Pancreas (tissue), 10 donors: ENCODE data around the gene AIF1L. TPM values are rescaled to one million over a fixed set of nuclear protein-coding genes. Genes with fewer than 3 reads are reported as not detected.

Experiments used
- ATAC-seq, 4 donors: fragments of 200-7000 bp; cut with Tn5 transposase; one replicate each; pipeline versions ENCODE4 v1.8.0 to v1.9.1; 2020; ENCODE audit warnings: mild to moderate bottlenecking in 4 of 4, moderate library complexity in 4 of 4
- DNase-seq, 6 donors: peaks; one replicate each; pipeline ENCODE4 v3.0.0-alpha.2; 2020
- FAIRE-seq: peaks from 2 replicates; lab custom pipeline; 2012; peaks lifted over from hg19 to GRCh38; lab: Jason Lieb, UNC
- H3K27ac ChIP-seq, 4 donors: fragments of 200-600 bp; sonication (generic); 1 replicate in 3 of 4; 2 replicates in 1 of 4; pipeline versions ENCODE4 v1.5.0 to v1.8.0; 2020
- H3K27me3 ChIP-seq, 4 donors: fragments of 200-600 bp; one replicate each; pipeline ENCODE4 v1.8.0; 2021
- H3K36me3 ChIP-seq, 3 donors: fragments of 200-600 bp; sonication (generic) in 1 of 3; one replicate each; pipeline versions ENCODE4 v1.5.0 to v1.8.0; 2020 to 2021
- H3K4me1 ChIP-seq, 3 donors: fragments of 200-600 bp; one replicate each; pipeline ENCODE4 v1.8.0; 2021
- H3K4me3 ChIP-seq, 4 donors: fragments of 200-600 bp; sonication (generic) in 2 of 4; one replicate each; pipeline versions ENCODE4 v1.5.0 to v1.8.0; 2020 to 2021
- H3K9me3 ChIP-seq, 4 donors: fragments of 200-600 bp; one replicate each; pipeline ENCODE4 v1.8.0; 2021
- WGBS, 2 donors: extraction: QIAGEN DNeasy Blood & Tissue Kit; methylation state at CpG; one replicate each; pipeline ENCODE4 v1.1.7; 2013; 5-methylcytosine and 5-hydroxymethylcytosine counted together
- intact Hi-C, 3 donors: fragments of 100-400 bp; cut with DNase I; formaldehyde crosslinking; loops; one replicate each; pipeline versions ENCODE4 v1.11.1 to v1.14.2; 2022
- polyA plus RNA-seq, 2 donors: library from polyadenylated mRNA; stranded (reverse); fragments of 200-250 nt; gene quantifications; one replicate each; pipeline ENCODE4 v1.2.3, GENCODE V29; 2013
- total RNA-seq, 6 donors: library from RNA; stranded (reverse); fragmentation: NEBNext Ultra II Directional in 4 of 6; extraction: Animal tissue kit (Norgen Biotek cat#: 25700) in 4 of 6; gene quantifications; one replicate each; pipeline versions ENCODE4 v1.2.1 to v1.2.4, GENCODE V29; 2021 to 2023
- TF ChIP-seq, protein P1 (sequence below), 4 donors: fragments of 200-600 bp; sonication (generic) in 3 of 4; IDR thresholded peaks; one replicate each; pipeline versions ENCODE4 v1.5.0 to v1.8.0; 2021; ENCODE audit warnings: antibody characterized with exemption in 4 of 4
- donor health status: healthy with polysubstance abuse.
- donor health status: DM: no; HTN: no; CAD: no; lungs with moderate emphysema.
- donor health status: DM: no; HTN: no; CAD: no.
- donor health status: control.
- donor health status: control.
- donor health status: Bipolar disorder and iron deficiency.
- donor health status: DM: yes; HTN: yes; CAD: no.
- donor health status: DM: no; HTN: no; CAD: no.
- donor health status: DM: no; HTN: no; CAD: no.
- donor health status: DM: yes; HTN: yes; CAD: no.

AIF1L gene
- total and polyA plus RNA-seq, 8 donors = 2.4 to 5.0 (median 4.1) TPM

DNA sequence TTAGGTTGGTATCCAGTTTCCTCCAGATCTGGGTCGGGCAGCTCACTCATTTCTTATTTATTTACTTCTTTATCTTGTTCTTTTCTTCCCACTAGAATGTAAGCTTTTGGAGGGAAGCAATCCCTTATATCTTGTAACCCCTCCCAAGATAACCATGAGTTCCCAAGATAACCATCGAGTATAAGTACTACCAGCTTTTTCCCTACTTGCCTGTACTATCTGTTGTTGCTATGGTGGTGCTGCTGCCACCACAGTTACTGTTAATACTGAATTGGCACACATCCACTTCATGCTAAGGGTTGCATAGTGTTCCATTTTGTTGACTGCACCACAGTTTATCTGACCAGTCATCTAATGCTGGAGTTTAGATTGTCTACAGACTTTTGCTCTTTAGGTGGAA is 48.9 kb downstream of the AIF1L start:
- Histone ChIP-seq H3K4me1 (no peaks in the 10 kb centered on the region), H3K36me3 (peaks cover 4 to 83% (median 34%) of the 10 kb centered on the region in 3 donors), H3K27me3 (no peaks in the 10 kb centered on the region), H3K4me3 (no peak overlapping the region), H3K9me3 (no peaks in the 10 kb centered on the region), H3K27ac (no peak overlapping the region)
- ATAC-seq (no peak), DNase-seq (no peak), FAIRE-seq (no peak)
- 58 to 61% methylated on average over 2 of the region's 2 CpGs for WGBS, 2 donors
- intact Hi-C loops = no loop called here
- TF ChIP-seq, protein P1, sequence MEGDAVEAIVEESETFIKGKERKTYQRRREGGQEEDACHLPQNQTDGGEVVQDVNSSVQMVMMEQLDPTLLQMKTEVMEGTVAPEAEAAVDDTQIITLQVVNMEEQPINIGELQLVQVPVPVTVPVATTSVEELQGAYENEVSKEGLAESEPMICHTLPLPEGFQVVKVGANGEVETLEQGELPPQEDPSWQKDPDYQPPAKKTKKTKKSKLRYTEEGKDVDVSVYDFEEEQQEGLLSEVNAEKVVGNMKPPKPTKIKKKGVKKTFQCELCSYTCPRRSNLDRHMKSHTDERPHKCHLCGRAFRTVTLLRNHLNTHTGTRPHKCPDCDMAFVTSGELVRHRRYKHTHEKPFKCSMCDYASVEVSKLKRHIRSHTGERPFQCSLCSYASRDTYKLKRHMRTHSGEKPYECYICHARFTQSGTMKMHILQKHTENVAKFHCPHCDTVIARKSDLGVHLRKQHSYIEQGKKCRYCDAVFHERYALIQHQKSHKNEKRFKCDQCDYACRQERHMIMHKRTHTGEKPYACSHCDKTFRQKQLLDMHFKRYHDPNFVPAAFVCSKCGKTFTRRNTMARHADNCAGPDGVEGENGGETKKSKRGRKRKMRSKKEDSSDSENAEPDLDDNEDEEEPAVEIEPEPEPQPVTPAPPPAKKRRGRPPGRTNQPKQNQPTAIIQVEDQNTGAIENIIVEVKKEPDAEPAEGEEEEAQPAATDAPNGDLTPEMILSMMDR (IDR thresholded peaks at IDR 0.05) = no peak

DNA sequence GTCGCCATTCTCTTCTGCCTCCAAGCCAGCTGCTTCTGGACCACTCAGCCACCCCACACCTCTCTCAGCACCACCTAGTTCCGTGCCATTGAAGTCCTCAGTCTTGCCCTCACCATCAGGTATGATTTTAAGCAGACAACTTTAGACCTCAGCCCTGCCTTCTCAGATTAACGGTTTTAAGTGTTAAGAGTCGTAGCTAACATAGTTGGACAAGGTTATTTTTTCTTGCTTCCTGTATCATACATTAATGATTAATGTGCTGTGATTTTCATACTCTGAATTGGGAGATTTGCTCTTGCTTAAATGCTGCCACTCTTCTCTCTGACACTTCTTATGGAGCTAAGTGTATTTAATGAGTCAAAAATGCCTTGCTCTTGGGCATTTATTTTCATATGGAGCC is 49.9 kb downstream of the AIF1L start:
- TF ChIP-seq, protein P1 (IDR thresholded peaks at IDR 0.05) = no peak
- no peaks in the 10 kb centered on the region for H3K4me1 ChIP-seq
- WGBS, 2 donors = 89 to 90% methylated on average over 4 of the region's 4 CpGs
- H3K36me3 ChIP-seq = peaks cover 4 to 83% (median 34%) of the 10 kb centered on the region in 3 donors
- intact Hi-C loops = no loop called here
- no peak for ATAC-seq
- no peak for DNase-seq
- H3K27me3 ChIP-seq = no peaks in the 10 kb centered on the region
- no peak overlapping the region for H3K27ac ChIP-seq
- no peak overlapping the region for H3K4me3 ChIP-seq
- FAIRE-seq = no peak
- no peaks in the 10 kb centered on the region for H3K9me3 ChIP-seq

DNA sequence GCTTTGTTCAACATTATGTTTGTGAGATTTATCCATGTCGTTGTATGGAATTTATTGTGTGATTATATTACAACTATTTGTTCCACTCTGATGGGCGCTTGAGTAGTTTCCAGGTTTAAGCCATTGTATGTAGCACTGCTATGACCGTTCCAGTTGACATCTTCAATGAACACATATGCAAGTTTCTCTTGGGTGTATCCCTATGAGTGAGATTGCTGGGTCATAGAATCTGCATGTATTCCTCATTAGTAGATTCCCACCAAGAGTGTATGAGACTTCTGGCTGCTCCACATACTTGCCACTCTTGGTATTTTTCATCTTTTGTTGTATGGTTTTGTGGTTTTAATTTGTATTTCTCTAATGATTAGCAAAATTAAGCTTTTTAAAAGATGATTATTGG is 51.9 kb downstream of the AIF1L start:
- TF ChIP-seq, protein P1 (IDR thresholded peaks at IDR 0.05) = no peak
- peaks cover 0 to 89% (median 41%) of the 10 kb centered on the region in 3 donors for H3K36me3 ChIP-seq
- no peaks in the 10 kb centered on the region for H3K4me1 ChIP-seq
- no peak for DNase-seq
- H3K27ac ChIP-seq = no peak overlapping the region
- no peaks in the 10 kb centered on the region for H3K27me3 ChIP-seq
- no peak for FAIRE-seq
- 86 to 92% methylated on average over 3 of the region's 3 CpGs for WGBS, 2 donors
- H3K9me3 ChIP-seq = no peaks in the 10 kb centered on the region
- no peak for ATAC-seq
- intact Hi-C loops = no loop called here
- H3K4me3 ChIP-seq = no peak overlapping the region

DNA sequence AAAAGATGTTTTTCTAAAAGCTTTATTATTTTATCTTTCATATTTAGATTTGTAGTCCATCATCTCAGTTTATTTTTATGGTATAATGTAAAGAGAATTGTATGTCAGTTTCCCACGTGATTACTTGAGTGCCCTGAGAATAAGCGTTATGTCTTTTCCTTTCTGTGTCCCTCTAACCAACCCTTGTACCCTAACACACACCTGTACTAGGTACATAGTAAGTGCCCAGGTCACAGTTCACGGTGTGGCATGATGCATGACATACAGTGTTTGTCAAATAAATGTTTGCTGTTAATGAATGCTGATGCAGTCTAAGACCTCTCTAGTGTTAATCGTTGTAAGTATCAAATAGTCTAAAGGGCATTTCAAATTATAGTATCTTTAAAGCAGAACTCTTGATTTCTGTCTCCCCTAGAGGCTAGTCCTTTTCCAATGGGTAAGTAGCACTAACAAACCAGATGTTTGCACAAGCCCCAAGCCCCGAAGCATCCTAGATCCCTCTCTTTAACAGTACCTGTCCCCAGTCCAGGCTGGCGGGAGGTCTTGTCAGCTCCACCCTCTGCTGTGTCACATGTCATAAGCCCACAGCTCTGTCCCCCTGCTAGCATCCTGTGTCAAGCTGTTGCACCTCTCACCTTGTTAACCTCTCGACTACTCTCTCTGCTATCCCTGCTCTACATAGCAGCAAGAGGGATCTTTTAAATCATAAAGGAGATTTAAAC is 52.8 kb downstream of the AIF1L start:
- Histone ChIP-seq H3K36me3 (peaks cover 0 to 96% (median 49%) of the 10 kb centered on the region in 3 donors), H3K27me3 (no peaks in the 10 kb centered on the region), H3K27ac (no peak overlapping the region), H3K9me3 (no peaks in the 10 kb centered on the region), H3K4me3 (no peak overlapping the region), H3K4me1 (no peaks in the 10 kb centered on the region)
- ATAC-seq (no peak), DNase-seq (no peak), FAIRE-seq (no peak)
- intact Hi-C loops = no loop called here
- TF ChIP-seq, protein P1 (IDR thresholded peaks at IDR 0.05) = no peak
- WGBS, 2 donors = 82 to 89% methylated on average over 7 of the region's 7 CpGs

DNA sequence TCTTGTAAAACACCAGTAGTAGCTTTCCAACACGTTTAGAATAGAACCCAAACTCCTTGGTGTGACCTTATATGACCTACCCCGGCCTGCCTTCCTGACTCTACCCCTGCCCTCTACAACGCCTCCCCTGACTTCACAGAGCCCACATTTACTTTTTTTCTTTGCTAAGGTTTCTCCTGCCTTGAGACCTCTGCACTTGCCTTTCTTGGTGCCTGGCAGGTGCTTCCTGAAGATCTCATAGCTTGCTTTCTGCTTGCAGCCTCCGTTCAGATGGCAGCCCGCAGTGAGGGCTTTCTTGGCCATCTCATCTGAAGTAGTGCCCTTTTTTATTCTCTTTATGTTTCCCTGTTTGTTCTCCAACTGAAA is 53.3 kb downstream of the AIF1L start:
- WGBS, 2 donors = 72 to 76% methylated on average over 5 of the region's 5 CpGs
- ATAC-seq (no peak), DNase-seq (no peak), FAIRE-seq (no peak)
- Histone ChIP-seq H3K9me3 (no peaks in the 10 kb centered on the region), H3K36me3 (peaks cover 0 to 92% (median 44%) of the 10 kb centered on the region in 3 donors), H3K4me1 (no peaks in the 10 kb centered on the region), H3K27me3 (no peaks in the 10 kb centered on the region), H3K4me3 (no peak overlapping the region), H3K27ac (no peak overlapping the region)
- intact Hi-C loops = no loop called here
- TF ChIP-seq, protein P1 (IDR thresholded peaks at IDR 0.05) = no peak
